ENCODE measurements around the gene CHRNA9.

GRCh38 chr4:40389986-40390385, 54.9 kb downstream of the CHRNA9 start:
- TF ChIP-seq, protein P1, sequence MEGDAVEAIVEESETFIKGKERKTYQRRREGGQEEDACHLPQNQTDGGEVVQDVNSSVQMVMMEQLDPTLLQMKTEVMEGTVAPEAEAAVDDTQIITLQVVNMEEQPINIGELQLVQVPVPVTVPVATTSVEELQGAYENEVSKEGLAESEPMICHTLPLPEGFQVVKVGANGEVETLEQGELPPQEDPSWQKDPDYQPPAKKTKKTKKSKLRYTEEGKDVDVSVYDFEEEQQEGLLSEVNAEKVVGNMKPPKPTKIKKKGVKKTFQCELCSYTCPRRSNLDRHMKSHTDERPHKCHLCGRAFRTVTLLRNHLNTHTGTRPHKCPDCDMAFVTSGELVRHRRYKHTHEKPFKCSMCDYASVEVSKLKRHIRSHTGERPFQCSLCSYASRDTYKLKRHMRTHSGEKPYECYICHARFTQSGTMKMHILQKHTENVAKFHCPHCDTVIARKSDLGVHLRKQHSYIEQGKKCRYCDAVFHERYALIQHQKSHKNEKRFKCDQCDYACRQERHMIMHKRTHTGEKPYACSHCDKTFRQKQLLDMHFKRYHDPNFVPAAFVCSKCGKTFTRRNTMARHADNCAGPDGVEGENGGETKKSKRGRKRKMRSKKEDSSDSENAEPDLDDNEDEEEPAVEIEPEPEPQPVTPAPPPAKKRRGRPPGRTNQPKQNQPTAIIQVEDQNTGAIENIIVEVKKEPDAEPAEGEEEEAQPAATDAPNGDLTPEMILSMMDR (conservative IDR thresholded peaks at IDR 0.05; ENCODE audit: low read depth, low read length): no peak
- TF ChIP-seq RAD21 (IDR thresholded peaks at IDR 0.05; ENCODE audit: low read length) (no peak), USF2 (IDR thresholded peaks at IDR 0.05; ENCODE audit: low read depth, low read length) (no peak), POLR2A (IDR thresholded peaks at IDR 0.05; ENCODE audit: low read depth, low read length) (no peak), BHLHE40 (IDR thresholded peaks at IDR 0.05; ENCODE audit: low read depth, low read length) (no peak), RFX5 (IDR thresholded peaks at IDR 0.05; ENCODE audit: low read depth, low read length) (no peak), NFE2L2 (IDR thresholded peaks at IDR 0.05; ENCODE audit: low read depth, low read length) (no peak), MXI1 (IDR thresholded peaks at IDR 0.05; ENCODE audit: borderline replicate concordance, low read depth, low read length) (no peak), CEBPB (IDR thresholded peaks at IDR 0.05; ENCODE audit: low read depth, low read length) (no peak), CHD1 (IDR thresholded peaks at IDR 0.05; ENCODE audit: low read depth, low read length) (no peak), RCOR1 (IDR thresholded peaks at IDR 0.05; ENCODE audit: insufficient replicate concordance, low read length) (no peak)

All from IMR-90 (cell line).